Mucosa of rectum (tissue), 2 donors: ENCODE measurements around the gene SCN5A.

Experiments
- H3K27ac ChIP-seq, 2 donors: one replicate each; pipeline ENCODE4 v1.7.0; 2013; ENCODE audit warnings: inconsistent platforms in 2 of 2, low read depth in 2 of 2, low read length in 2 of 2
- H3K27me3 ChIP-seq, 2 donors: one replicate each; pipeline ENCODE4 v1.7.0; 2013; ENCODE audit warnings: low read length in 2 of 2; ENCODE audit not compliant: control insufficient read depth in 2 of 2, insufficient read depth in 2 of 2
- H3K36me3 ChIP-seq, 2 donors: one replicate each; pipeline ENCODE4 v1.7.0; 2013; ENCODE audit warnings: low read length in 2 of 2; ENCODE audit not compliant: control insufficient read depth in 2 of 2, insufficient read depth in 2 of 2
- H3K4me1 ChIP-seq, 2 donors: one replicate each; pipeline ENCODE4 v1.7.0; 2013; ENCODE audit warnings: low read length in 2 of 2, mild to moderate bottlenecking in 1 of 2; ENCODE audit not compliant: control insufficient read depth in 2 of 2, insufficient read depth in 2 of 2
- H3K4me3 ChIP-seq, 2 donors: one replicate each; pipeline ENCODE4 v1.7.0; 2013; ENCODE audit warnings: low read length in 2 of 2
- H3K9ac ChIP-seq, 2 donors: one replicate each; pipeline ENCODE4 v1.7.0; 2013; ENCODE audit warnings: low read length in 2 of 2, low read depth in 1 of 2, mild to moderate bottlenecking in 1 of 2
- H3K9me3 ChIP-seq, 2 donors: one replicate each; pipeline ENCODE4 v1.7.0; 2013; ENCODE audit warnings: low read length in 2 of 2; ENCODE audit not compliant: control insufficient read depth in 2 of 2
- donor health status: healthy.
- donor health status: Normal muscosa, but diverticular disease.

SCN5A gene

GRCh38 chr3:38648024-38648658 is 1.3 kb downstream of the SCN5A start:
- no peak overlapping the region for H3K4me3 ChIP-seq
- peaks cover 6 to 12% of the 10 kb centered on the region in 2 donors for H3K4me1 ChIP-seq
- no peak overlapping the region for H3K27ac ChIP-seq

GRCh38 chr3:38647217-38647970 is 2.1 kb downstream of the SCN5A start:
- H3K9ac ChIP-seq = no peak overlapping the region
- H3K36me3 ChIP-seq = no peaks in the 10 kb centered on the region
- H3K27ac ChIP-seq = no peak overlapping the region
- H3K4me1 ChIP-seq = peaks cover 6 to 12% of the 10 kb centered on the region in 2 donors
- H3K27me3 ChIP-seq = peaks cover 20 to 23% of the 10 kb centered on the region in 2 donors
- no peaks in the 10 kb centered on the region for H3K9me3 ChIP-seq
- no peak overlapping the region for H3K4me3 ChIP-seq

More at GRCh38 chr3:38648024-38648658, 1.3 kb downstream of the SCN5A start:
- Histone ChIP-seq H3K9me3 (no peaks in the 10 kb centered on the region), H3K36me3 (no peaks in the 10 kb centered on the region), H3K9ac (no peak overlapping the region), H3K27me3 (peaks cover 20 to 23% of the 10 kb centered on the region in 2 donors)

- Histone ChIP-seq H3K4me1 (peaks cover 6 to 12% of the 10 kb centered on the region in 2 donors), H3K27me3 (peaks cover 20 to 23% of the 10 kb centered on the region in 2 donors), H3K9me3 (no peaks in the 10 kb centered on the region), H3K27ac (no peak overlapping the region), H3K36me3 (no peaks in the 10 kb centered on the region), H3K9ac (no peak overlapping the region), H3K4me3 (no peak overlapping the region)
Measured at GRCh38 chr3:38646630-38647029, 2.9 kb downstream of the SCN5A start.

GRCh38 chr3:38646062-38646461 is 3.4 kb downstream of the SCN5A start:
- Histone ChIP-seq H3K9ac (no peak overlapping the region), H3K4me3 (no peak overlapping the region), H3K27me3 (peaks cover 20 to 23% of the 10 kb centered on the region in 2 donors), H3K4me1 (peaks cover 6 to 12% of the 10 kb centered on the region in 2 donors), H3K9me3 (no peaks in the 10 kb centered on the region), H3K36me3 (no peaks in the 10 kb centered on the region), H3K27ac (no peak overlapping the region)

- Histone ChIP-seq H3K27ac (no peak overlapping the region), H3K9ac (no peak overlapping the region), H3K4me3 (no peak overlapping the region), H3K4me1 (peaks cover 6 to 12% of the 10 kb centered on the region in 2 donors), H3K36me3 (no peaks in the 10 kb centered on the region), H3K27me3 (peaks cover 20 to 23% of the 10 kb centered on the region in 2 donors), H3K9me3 (no peaks in the 10 kb centered on the region)
Measured at GRCh38 chr3:38645601-38646000, 3.9 kb downstream of the SCN5A start.

- Histone ChIP-seq H3K9me3 (no peaks in the 10 kb centered on the region), H3K27ac (no peak overlapping the region), H3K36me3 (no peaks in the 10 kb centered on the region), H3K9ac (no peak overlapping the region), H3K4me3 (no peak overlapping the region), H3K27me3 (peaks cover 20 to 21% of the 10 kb centered on the region in 2 donors), H3K4me1 (peaks cover 6 to 10% of the 10 kb centered on the region in 2 donors)
Measured at GRCh38 chr3:38645076-38645475, 4.4 kb downstream of the SCN5A start.

- Histone ChIP-seq H3K27ac (no peak overlapping the region), H3K27me3 (peaks cover 18 to 20% of the 10 kb centered on the region in 2 donors), H3K36me3 (no peaks in the 10 kb centered on the region)
Measured at GRCh38 chr3:38644662-38645053, 4.8 kb downstream of the SCN5A start.

GRCh38 chr3:38644016-38644661 is 5.3 kb downstream of the SCN5A start:
- H3K27ac ChIP-seq = no peak overlapping the region
- peaks cover 5% of the 10 kb centered on the region in 2 donors for H3K4me1 ChIP-seq
- H3K36me3 ChIP-seq = no peaks in the 10 kb centered on the region
- H3K4me3 ChIP-seq = no peak overlapping the region
- no peaks in the 10 kb centered on the region for H3K9me3 ChIP-seq
- H3K9ac ChIP-seq = no peak overlapping the region
- H3K27me3 ChIP-seq = peaks cover 18 to 20% of the 10 kb centered on the region in 2 donors

More at GRCh38 chr3:38644662-38645053, 4.8 kb downstream of the SCN5A start:
- Histone ChIP-seq H3K9me3 (no peaks in the 10 kb centered on the region), H3K4me3 (no peak overlapping the region), H3K4me1 (peaks cover 6% of the 10 kb centered on the region in 2 donors), H3K9ac (no peak overlapping the region)

GRCh38 chr3:38643592-38643991 is 5.9 kb downstream of the SCN5A start:
- Histone ChIP-seq H3K9me3 (no peaks in the 10 kb centered on the region), H3K4me1 (no peaks in the 10 kb centered on the region), H3K27ac (no peak overlapping the region), H3K9ac (no peak overlapping the region), H3K4me3 (no peak overlapping the region), H3K27me3 (peaks cover 13 to 16% of the 10 kb centered on the region in 2 donors), H3K36me3 (no peaks in the 10 kb centered on the region)

GRCh38 chr3:38643090-38643489 is 6.4 kb downstream of the SCN5A start:
- Histone ChIP-seq H3K4me1 (no peaks in the 10 kb centered on the region), H3K9ac (no peak overlapping the region), H3K27me3 (peaks cover 8 to 12% of the 10 kb centered on the region in 2 donors), H3K4me3 (no peak overlapping the region), H3K27ac (no peak overlapping the region), H3K36me3 (no peaks in the 10 kb centered on the region), H3K9me3 (no peaks in the 10 kb centered on the region)
